GM12878 (cell line): Measurements from ENCODE around the gene PPP1R1C. TPM values are rescaled to one million over a fixed set of nuclear protein-coding genes. Genes with fewer than 3 reads are reported as not detected.

Experiments
- ATAC-seq: fragments of 200-7000 bp; cut with Tn5 transposase; 3 replicates; pipeline ENCODE4 v1.9.1; 2020; ENCODE audit warnings: mild to moderate bottlenecking, moderate library complexity
- BruUV-seq: library from RNA; stranded (reverse); fragments of 400-500 nt; replicated peaks from 2 replicates; lab custom pipeline; 2021; lab: Mats Ljungman, UMichigan
- CTCF ChIA-PET: fragments of 300-600 bp; sonication (Branson Sonifier 250); formaldehyde crosslinking; extraction: SDS; loops from one replicate; lab custom pipeline; 2021; ENCODE audit warnings: inconsistent platforms; lab: Yijun Ruan, JAX
- POLR2A ChIA-PET: fragments of 350-600 bp; formaldehyde crosslinking; extraction: SDS; loops from one replicate; lab custom pipeline; 2021; ENCODE audit warnings: inconsistent platforms; lab: Charles Lee
- RAD21 ChIA-PET: fragments of 300-600 bp; sonication (Branson Sonifier 250); formaldehyde crosslinking; loops from one replicate; lab custom pipeline; 2023; ENCODE audit warnings: antibody characterized with exemption; ENCODE audit not compliant: unreplicated experiment; lab: Charles Lee
- SMC1A ChIA-PET: fragments of 300-600 bp; sonication (Branson Sonifier 250); formaldehyde crosslinking; loops from one replicate; lab custom pipeline; 2023; ENCODE audit not compliant: unreplicated experiment, uncharacterized antibody; lab: Charles Lee
- DNase-seq: peaks from one replicate; pipeline ENCODE4 v3.0.0-alpha.2; 2011; ENCODE audit warnings: low read depth, low spot score
- FAIRE-seq: peaks from 3 replicates; lab custom pipeline; 2011; peaks lifted over from hg19 to GRCh38; lab: Jason Lieb, UNC
- H2AFZ ChIP-seq: 2 replicates; pipeline ENCODE4 v1.6.0; 2011; ENCODE audit warnings: low read depth, low read length, control low read depth; ENCODE audit not compliant: control insufficient read depth
- H3K27ac ChIP-seq: 2 replicates; pipeline ENCODE4 v1.5.1; 2011; ENCODE audit warnings: control low read depth; ENCODE audit not compliant: control insufficient read depth, insufficient read depth
- H3K27me3 ChIP-seq, 2 experiments: replicated peaks in 1 of 2; 2 replicates each; pipeline versions ENCODE4 v1.6.0 to v1.6.1; 2011; ENCODE audit warnings: low read length in 1 of 2; ENCODE audit not compliant: control insufficient read depth in 2 of 2, insufficient read depth in 2 of 2
- H3K36me3 ChIP-seq, 2 experiments: 2 replicates each; pipeline ENCODE4 v1.5.1; 2011; ENCODE audit warnings: low read length in 1 of 2; ENCODE audit not compliant: control insufficient read depth in 2 of 2, insufficient read depth in 2 of 2
- H3K4me1 ChIP-seq: 2 replicates; pipeline ENCODE4 v1.6.1; 2011; ENCODE audit warnings: mild to moderate bottlenecking, low read length, moderate library complexity, mixed read lengths; ENCODE audit not compliant: control insufficient read depth, insufficient read depth
- H3K4me2 ChIP-seq: 2 replicates; pipeline ENCODE4 v1.6.0; 2011; ENCODE audit warnings: control low read depth; ENCODE audit not compliant: control insufficient read depth, insufficient read depth
- H3K4me3 ChIP-seq: fragments of 200-600 bp; sonication (generic); 2 replicates; pipeline ENCODE4 v1.5.1; 2016
- H3K79me2 ChIP-seq: 2 replicates; pipeline ENCODE4 v1.6.0; 2011; ENCODE audit warnings: low read length; ENCODE audit not compliant: control insufficient read depth, insufficient read depth
- H3K9ac ChIP-seq: 2 replicates; pipeline ENCODE4 v1.8.0; 2011; ENCODE audit warnings: low read length, control low read depth, mixed read lengths; ENCODE audit not compliant: control insufficient read depth, insufficient read depth
- H3K9me3 ChIP-seq: replicated peaks from 3 replicates; pipeline ENCODE4 v1.5.1; 2011; ENCODE audit warnings: mild to moderate bottlenecking, low read length; ENCODE audit not compliant: control insufficient read depth, insufficient read depth
- H4K20me1 ChIP-seq: 2 replicates; pipeline ENCODE4 v1.6.0; 2011; ENCODE audit not compliant: control insufficient read depth, insufficient read depth
- LARP7 ChIP-seq: fragments of 450-650 bp; IDR thresholded peaks from 2 replicates; pipeline ENCODE4 v1.6.1; 2017; ENCODE audit warnings: mild to moderate bottlenecking
- YY1 ChIP-seq: IDR thresholded peaks from 2 replicates; pipeline ENCODE4 v1.6.1; 2011; ENCODE audit warnings: low read depth, mild to moderate bottlenecking, low read length
- in situ Hi-C: fragments of 300-500 bp; cut with MboI; formaldehyde crosslinking; loops from 9 replicates; pipeline ENCODE4 v1.14.3; 2018; ENCODE audit warnings: mixed read lengths
- intact Hi-C: fragments of 100-400 bp; cut with micrococcal nuclease; formaldehyde crosslinking; loops from one replicate; pipeline ENCODE4 v1.14.2; 2022; ENCODE audit not compliant: unreplicated experiment
- polyA plus RNA-seq, 11 experiments: library from polyadenylated mRNA; depleted of rRNA in 4 of 11; unstranded in 6 of 11; stranded (reverse) in 5 of 11; fragments of >200 nt; fragmentation: Nextera tagmentation in 4 of 11; fragmentation: Illumina TruSeq in 1 of 11; extraction: Ambion mirVana in 4 of 11; extraction: Trizol in 1 of 11; gene quantifications; 1 replicate in 1 of 11; 2 replicates in 10 of 11; pipeline versions ENCODE4 v1.2.1 to v1.2.3, GENCODE V29; 2011 to 2016; ENCODE audit warnings: inconsistent platforms in 2 of 11, missing spikeins in 2 of 11, low read depth in 1 of 11
- total RNA-seq, 4 experiments: library from RNA; depleted of rRNA in 3 of 4; stranded (reverse); fragments of >200 nt in 3 of 4; fragmentation: Illumina TruSeq in 1 of 4; extraction: Trizol in 1 of 4; gene quantifications; 2 replicates each; pipeline versions ENCODE4 v1.2.1 to v1.2.3, GENCODE V29; 2013 to 2021
- TF ChIP-seq, protein P1 (sequence below): fragments of 450-650 bp; formaldehyde crosslinking; IDR thresholded peaks from 2 replicates; pipeline ENCODE4 v1.4.0; 2020; ENCODE audit warnings: mild to moderate bottlenecking, moderate library complexity
- TF ChIP-seq, protein P2 (sequence below): fragments of 450-650 bp; IDR thresholded peaks from 2 replicates; pipeline ENCODE4 v1.6.1; 2017; ENCODE audit warnings: antibody characterized with exemption, mild to moderate bottlenecking, moderate library complexity

The PPP1R1C gene
- total and polyA plus RNA-seq, 10 of the 15 experiments (the other 5 are each of a cell fraction or from before 2014, with no cell fraction given): 0.11 TPM; not detected in 9

DNA sequence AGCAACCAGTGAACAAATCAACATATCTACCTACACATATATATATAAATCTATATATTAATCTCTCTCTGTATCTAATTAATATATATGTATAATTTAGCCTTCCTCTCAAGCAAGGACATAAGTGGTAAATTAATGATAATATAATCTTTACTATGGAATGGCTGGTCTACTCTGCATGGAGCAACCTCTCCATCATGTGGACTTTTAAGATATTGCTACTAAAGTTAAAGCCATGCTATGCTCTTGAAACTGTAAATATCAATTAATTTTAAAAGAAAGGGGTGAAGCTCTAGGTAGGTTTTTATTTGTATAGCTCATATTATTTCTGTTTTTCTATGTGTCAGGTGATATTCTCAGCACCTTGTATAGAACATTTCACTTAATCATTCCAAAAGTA, 147.0 kb downstream of the PPP1R1C start:
- H3K79me2 ChIP-seq: no peaks in the 10 kb centered on the region
- no TSS peak for BruUV-seq
- ATAC-seq (no peak), DNase-seq (no peak)
- intact Hi-C loops: no loop called here
- H3K36me3 ChIP-seq: no peaks in the 10 kb centered on the region
- no peaks in the 10 kb centered on the region for H3K4me1 ChIP-seq
- H4K20me1 ChIP-seq: no peaks in the 10 kb centered on the region
- in situ Hi-C loops: no loop called here
- CTCF ChIA-PET: no interaction called here
- SMC1A ChIA-PET: no interaction called here
- POLR2A ChIA-PET: no interaction called here
- no peak overlapping the region for H3K27ac ChIP-seq
- H3K4me3 ChIP-seq: no peak overlapping the region
- H3K27me3 ChIP-seq: no peaks in the 10 kb centered on the region
- H2AFZ ChIP-seq: no peak overlapping the region
- TF ChIP-seq, protein P1, sequence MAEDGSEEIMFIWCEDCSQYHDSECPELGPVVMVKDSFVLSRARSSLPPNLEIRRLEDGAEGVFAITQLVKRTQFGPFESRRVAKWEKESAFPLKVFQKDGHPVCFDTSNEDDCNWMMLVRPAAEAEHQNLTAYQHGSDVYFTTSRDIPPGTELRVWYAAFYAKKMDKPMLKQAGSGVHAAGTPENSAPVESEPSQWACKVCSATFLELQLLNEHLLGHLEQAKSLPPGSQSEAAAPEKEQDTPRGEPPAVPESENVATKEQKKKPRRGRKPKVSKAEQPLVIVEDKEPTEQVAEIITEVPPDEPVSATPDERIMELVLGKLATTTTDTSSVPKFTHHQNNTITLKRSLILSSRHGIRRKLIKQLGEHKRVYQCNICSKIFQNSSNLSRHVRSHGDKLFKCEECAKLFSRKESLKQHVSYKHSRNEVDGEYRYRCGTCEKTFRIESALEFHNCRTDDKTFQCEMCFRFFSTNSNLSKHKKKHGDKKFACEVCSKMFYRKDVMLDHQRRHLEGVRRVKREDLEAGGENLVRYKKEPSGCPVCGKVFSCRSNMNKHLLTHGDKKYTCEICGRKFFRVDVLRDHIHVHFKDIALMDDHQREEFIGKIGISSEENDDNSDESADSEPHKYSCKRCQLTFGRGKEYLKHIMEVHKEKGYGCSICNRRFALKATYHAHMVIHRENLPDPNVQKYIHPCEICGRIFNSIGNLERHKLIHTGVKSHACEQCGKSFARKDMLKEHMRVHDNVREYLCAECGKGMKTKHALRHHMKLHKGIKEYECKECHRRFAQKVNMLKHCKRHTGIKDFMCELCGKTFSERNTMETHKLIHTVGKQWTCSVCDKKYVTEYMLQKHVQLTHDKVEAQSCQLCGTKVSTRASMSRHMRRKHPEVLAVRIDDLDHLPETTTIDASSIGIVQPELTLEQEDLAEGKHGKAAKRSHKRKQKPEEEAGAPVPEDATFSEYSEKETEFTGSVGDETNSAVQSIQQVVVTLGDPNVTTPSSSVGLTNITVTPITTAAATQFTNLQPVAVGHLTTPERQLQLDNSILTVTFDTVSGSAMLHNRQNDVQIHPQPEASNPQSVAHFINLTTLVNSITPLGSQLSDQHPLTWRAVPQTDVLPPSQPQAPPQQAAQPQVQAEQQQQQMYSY (CRISPR knock-in tag): no peak
- TF ChIP-seq LARP7 (no peak), YY1 (no peak)
- TF ChIP-seq, protein P2, sequence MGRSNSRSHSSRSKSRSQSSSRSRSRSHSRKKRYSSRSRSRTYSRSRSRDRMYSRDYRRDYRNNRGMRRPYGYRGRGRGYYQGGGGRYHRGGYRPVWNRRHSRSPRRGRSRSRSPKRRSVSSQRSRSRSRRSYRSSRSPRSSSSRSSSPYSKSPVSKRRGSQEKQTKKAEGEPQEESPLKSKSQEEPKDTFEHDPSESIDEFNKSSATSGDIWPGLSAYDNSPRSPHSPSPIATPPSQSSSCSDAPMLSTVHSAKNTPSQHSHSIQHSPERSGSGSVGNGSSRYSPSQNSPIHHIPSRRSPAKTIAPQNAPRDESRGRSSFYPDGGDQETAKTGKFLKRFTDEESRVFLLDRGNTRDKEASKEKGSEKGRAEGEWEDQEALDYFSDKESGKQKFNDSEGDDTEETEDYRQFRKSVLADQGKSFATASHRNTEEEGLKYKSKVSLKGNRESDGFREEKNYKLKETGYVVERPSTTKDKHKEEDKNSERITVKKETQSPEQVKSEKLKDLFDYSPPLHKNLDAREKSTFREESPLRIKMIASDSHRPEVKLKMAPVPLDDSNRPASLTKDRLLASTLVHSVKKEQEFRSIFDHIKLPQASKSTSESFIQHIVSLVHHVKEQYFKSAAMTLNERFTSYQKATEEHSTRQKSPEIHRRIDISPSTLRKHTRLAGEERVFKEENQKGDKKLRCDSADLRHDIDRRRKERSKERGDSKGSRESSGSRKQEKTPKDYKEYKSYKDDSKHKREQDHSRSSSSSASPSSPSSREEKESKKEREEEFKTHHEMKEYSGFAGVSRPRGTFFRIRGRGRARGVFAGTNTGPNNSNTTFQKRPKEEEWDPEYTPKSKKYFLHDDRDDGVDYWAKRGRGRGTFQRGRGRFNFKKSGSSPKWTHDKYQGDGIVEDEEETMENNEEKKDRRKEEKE: no peak
- TF ChIP-seq, all 136 proteins: peak for 0
- RAD21 ChIA-PET: no interaction called here
- no peak for FAIRE-seq
- Histone ChIP-seq H3K9ac (no peak overlapping the region), H3K4me2 (no peak overlapping the region), H3K9me3 (no peaks in the 10 kb centered on the region)
